ENCODE results near the gene DHX30.
"Not testable (repeated sequence)": the region's sequence is repeated elsewhere in the genome, so short reads cannot be mapped to it uniquely, and the experiment has no call there.

Gene DHX30

GRCh38 chr3:47817609-47818008, 14.7 kb downstream of the DHX30 start:
- DNase-seq = no peak

- peak; percentile 65 for DNase-seq
Observed at GRCh38 chr3:47824541-47825473, 21.9 kb downstream of the DHX30 start.

GRCh38 chr3:47825590-47825989, 22.7 kb downstream of the DHX30 start:
- DNase-seq = no peak

- DNase-seq = not testable (repeated sequence)
Observed at GRCh38 chr3:47829482-47829881, 26.5 kb downstream of the DHX30 start.

DNA sequence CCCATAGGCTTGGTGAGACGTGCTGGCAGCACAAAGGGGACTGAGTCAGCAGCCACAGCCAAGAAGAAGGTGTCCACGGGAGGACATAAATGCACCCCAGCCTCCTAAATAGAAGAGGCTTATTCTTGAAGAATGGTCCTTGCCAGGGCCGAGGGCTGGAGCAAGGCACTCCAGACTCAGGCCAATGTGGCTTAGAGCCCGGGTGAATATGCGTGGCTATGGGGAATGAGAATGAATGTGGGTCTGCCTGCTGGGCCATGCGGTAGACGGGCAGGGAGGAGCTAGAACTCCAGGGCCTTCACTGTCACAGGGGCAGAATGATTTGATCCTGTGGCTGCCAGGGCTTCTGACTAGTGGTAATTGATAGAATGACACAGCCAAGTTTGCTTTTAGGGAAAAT, 34.0 kb downstream of the DHX30 start:
- DNase-seq = no peak

GRCh38 chr3:47838503-47838902, 35.6 kb downstream of the DHX30 start:
- DNase-seq = no peak

- no peak for DNase-seq
Observed at GRCh38 chr3:47841786-47842349, 38.9 kb downstream of the DHX30 start.

- no peak for DNase-seq
Observed at GRCh38 chr3:47846186-47846879, 43.4 kb downstream of the DHX30 start.

DNA sequence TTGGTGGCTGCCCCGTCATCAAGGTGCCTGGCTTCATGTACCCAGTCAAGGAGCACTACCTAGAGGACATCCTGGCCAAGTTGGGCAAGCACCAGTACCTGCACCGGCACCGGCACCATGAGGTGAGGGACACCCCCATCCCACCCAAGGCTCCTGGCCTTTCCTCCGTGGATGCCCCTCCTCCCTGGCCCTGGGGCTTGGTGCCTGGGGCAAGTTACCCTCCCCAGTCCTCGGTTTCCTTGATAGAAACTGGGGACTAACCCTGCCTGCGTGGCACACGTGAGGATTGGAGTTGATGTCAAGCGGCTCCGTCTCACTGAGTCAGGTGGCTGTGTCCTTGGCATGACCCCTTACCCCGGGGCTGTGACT, 43.9 kb downstream of the DHX30 start:
- no peak for DNase-seq

DNA sequence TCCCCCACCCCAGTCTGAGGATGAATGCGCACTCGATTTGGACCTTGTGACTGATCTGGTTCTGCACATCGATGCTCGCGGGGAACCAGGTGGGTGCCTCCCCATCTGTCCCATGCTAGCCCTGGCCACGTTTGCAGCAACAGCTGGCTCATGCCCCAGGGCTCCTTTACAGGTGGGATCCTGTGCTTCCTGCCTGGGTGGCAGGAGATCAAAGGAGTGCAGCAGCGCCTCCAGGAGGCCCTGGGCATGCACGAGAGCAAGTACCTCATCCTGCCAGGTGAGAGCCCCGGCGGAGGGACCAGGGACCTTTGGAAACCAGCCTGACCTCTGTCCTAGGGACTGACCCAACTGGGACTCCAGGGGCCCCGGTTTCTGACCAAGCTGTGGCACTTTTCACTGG, 44.3 kb downstream of the DHX30 start:
- DNase-seq = no peak

GRCh38 chr3:47847801-47848518, 45.0 kb downstream of the DHX30 start:
- DNase-seq = no peak

DNA sequence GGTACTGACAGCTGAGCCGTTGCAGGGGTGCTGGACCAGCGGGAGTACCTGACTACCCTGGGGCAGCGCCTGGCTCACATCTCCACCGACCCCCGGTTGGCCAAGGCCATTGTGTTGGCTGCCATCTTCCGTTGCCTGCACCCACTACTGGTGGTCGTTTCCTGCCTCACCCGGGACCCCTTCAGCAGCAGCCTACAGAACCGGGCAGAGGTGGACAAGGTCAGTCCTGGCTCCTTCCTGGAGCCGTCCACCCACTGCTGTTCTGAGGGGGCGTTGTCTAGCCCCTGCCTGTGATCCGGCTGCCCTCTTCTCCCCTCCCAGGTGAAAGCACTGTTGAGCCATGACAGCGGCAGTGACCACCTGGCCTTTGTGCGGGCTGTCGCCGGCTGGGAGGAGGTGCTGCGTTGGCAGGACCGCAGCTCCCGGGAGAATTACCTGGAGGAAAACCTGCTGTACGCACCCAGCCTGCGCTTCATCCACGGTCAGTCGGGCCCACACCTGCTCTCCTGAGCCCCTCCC, 45.7 kb downstream of the DHX30 start:
- DNase-seq = no peak

- no peak for DNase-seq
Observed at GRCh38 chr3:47849186-47849698, 46.3 kb downstream of the DHX30 start.

DNA sequence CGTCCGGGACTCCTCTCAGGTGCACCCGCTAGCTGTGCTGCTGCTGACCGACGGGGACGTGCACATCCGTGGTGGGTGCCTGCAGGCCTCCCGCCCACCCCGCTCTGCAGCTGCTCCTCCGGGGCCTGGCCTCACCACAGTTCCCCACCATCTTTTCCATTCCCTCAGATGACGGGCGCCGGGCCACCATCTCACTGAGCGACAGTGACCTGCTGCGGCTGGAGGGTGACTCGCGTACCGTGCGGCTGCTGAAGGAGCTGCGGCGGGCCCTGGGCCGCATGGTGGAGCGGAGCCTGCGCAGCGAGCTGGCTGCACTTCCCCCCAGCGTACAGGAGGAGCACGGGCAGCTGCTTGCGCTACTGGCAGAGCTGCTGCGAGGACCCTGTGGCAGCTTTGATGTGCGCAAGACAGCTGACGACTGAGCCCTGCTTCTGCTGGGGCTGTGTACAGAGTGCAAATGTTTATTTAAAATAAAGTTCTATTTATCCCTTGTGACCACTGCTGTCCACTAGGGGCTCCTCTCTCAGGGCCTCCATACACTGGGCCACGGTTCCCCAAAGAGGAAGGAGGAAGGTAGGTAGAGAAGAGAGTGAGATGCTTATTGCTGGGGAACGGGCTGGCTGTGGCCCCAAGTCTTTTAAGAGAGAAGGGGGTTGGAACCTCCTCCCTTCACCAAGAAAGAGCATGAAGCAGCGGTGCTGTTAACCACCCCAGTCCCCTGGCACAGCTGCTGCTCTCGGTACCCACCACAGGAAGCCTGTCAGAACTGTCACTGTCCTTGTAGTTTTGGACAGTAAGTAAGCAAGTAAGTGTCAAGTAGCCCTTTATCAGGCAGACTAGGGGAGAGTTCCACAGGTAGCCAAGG, 47.0 kb downstream of the DHX30 start:
- no peak for DNase-seq

GRCh38 chr3:47850564-47851410, 47.8 kb downstream of the DHX30 start:
- no peak for DNase-seq

GRCh38 chr3:47851888-47852603, 49.1 kb downstream of the DHX30 start:
- DNase-seq = no peak

DNA sequence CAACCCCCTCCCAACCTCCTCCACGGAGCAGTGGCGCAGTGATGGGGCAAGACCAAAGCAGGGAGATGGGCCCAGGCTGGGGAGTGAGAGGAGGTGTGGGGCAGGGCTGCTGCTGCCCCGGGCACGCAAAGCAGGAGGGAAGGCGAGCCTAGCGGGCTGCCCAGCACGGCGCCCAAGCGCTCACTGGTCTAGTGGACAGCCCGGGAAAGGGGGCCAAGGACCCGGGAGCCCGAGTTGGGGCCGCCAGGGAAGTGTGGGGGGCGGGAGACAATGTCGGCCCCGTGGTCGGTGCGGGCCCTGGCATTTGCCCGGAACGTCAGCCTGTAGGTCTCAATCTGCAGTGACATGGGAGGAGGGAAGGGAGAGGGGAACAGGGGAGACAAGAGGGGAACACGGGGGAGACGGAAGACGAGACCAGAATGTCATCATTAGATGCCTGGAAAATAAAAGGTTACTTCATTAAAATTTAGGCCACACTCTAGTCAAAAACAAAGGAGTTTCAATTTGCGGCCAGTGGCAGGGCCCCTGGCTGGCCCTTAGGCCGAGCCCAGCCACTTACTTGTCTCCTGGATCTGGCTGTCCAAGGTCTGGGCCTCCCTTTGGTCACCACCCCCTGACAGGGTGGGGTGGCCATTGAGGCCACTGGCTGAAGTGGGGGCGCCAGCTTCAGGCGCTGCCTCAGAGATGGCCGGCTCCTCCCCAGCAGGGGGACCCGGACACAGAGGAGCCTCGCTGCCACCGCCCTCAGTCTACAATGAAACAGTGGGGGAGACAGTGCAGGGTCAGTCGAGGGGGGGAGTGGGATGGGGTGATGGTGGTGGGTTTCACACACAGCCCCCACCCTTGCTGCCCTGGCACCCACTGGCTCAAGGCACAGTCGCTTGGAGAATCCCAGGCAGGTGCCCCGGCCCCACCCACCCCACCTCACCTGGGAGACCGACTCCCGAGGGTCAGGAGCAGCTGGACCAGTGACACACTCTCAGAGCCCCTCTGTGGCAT, 50.0 kb downstream of the DHX30 start:
- no peak for DNase-seq

- DNase-seq = no peak
Observed at GRCh38 chr3:47854267-47854666, 51.3 kb downstream of the DHX30 start.

All from activated CD4-positive, alpha-beta T cell treated with anti-CD3 and anti-CD28 coated beads for 1 hour (primary cell).